Left lung (tissue), 10 donors: ENCODE measurements around the gene SORBS1. TPM values are rescaled to one million over a fixed set of nuclear protein-coding genes. Genes with fewer than 3 reads are reported as not detected.

ENCODE experiments used
- ATAC-seq: fragments of 200-7000 bp; cut with Tn5 transposase; one replicate; pipeline ENCODE4 v1.9.1; 2020; ENCODE audit warnings: moderate library complexity
- DNase-seq, 4 donors: peaks; one replicate each; pipeline ENCODE4 v3.0.0-alpha.2; 2013 to 2020
- H3K27ac ChIP-seq, 2 donors: fragments of 200-600 bp; sonication (generic) in 1 of 2; one replicate each; pipeline versions ENCODE4 v1.5.0 to v1.8.0; 2020 to 2021
- H3K27me3 ChIP-seq, 2 donors: fragments of 200-600 bp; sonication (generic) in 1 of 2; one replicate each; pipeline versions ENCODE4 v1.5.0 to v1.8.0; 2020 to 2021
- H3K36me3 ChIP-seq, 2 donors: fragments of 200-600 bp; sonication (generic) in 1 of 2; one replicate each; pipeline versions ENCODE4 v1.5.0 to v1.8.0; 2020 to 2021
- H3K4me1 ChIP-seq, 2 donors: fragments of 200-600 bp; one replicate each; pipeline ENCODE4 v1.8.0; 2021
- H3K4me3 ChIP-seq, 2 donors: fragments of 200-600 bp; sonication (generic) in 1 of 2; one replicate each; pipeline versions ENCODE4 v1.5.0 to v1.8.0; 2020 to 2021; ENCODE audit warnings: mild to moderate bottlenecking in 1 of 2
- H3K9me3 ChIP-seq, 2 donors: fragments of 200-600 bp; sonication (generic) in 1 of 2; one replicate each; pipeline versions ENCODE4 v1.5.0 to v1.8.0; 2020 to 2021
- intact Hi-C, 2 donors: fragments of 100-400 bp; cut with DNase I; formaldehyde crosslinking; loops; one replicate each; pipeline versions ENCODE4 v1.11.2 to v1.14.2; 2022
- polyA plus RNA-seq, 6 donors: library from polyadenylated mRNA; unstranded; fragments of 120-200 nt; gene quantifications; one replicate each; pipeline ENCODE4 v1.2.1, GENCODE V29; 2013; ENCODE audit not compliant: insufficient read length in 6 of 6
- total RNA-seq, 2 donors: library from RNA; stranded (reverse); fragmentation: NEBNext Ultra II Directional; extraction: Animal tissue kit (Norgen Biotek cat#: 25700); gene quantifications; one replicate each; pipeline ENCODE4 v1.2.1, GENCODE V29; 2021
- TF ChIP-seq, protein P1 (sequence below), 2 donors: fragments of 200-600 bp; sonication (generic) in 1 of 2; IDR thresholded peaks; one replicate each; pipeline versions ENCODE4 v1.5.0 to v1.8.0; 2021; ENCODE audit warnings: antibody characterized with exemption in 2 of 2
- donor health status: DM: no; HTN: yes; CAD: no.
- donor health status: DM: no; HTN: no; CAD: no.

Gene SORBS1
- total and polyA plus RNA-seq, 8 donors: 23.3 to 52.7 (median 36.4) TPM

DNA sequence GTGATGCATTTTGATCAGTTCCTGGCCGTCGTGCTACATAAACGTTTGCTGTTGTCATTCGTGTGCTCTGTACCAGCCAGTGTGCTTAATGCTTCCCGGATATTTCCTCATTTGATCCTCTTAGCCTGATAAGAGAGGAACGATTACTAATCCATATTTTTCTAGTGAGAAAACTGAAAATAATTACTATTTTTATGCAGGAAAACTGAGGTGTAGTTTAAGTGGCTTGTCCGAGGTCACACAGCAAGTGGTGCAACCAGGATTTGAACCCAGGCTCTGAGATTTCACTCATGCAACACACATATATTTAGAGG, 650 bp upstream of the SORBS1 start:
- intact Hi-C loops: no loop called here
- Histone ChIP-seq H3K36me3 (no peaks in the 10 kb centered on the region), H3K4me1 (peaks cover 0 to 26% of the 10 kb centered on the region in 2 donors), H3K27me3 (peaks cover 0 to 17% of the 10 kb centered on the region in 2 donors), H3K9me3 (no peaks in the 10 kb centered on the region), H3K27ac (peak overlapping the region; percentile 45 to 57), H3K4me3 (peak overlapping the region; percentile 16 to 78)
- DNase-seq: no peak
- no peak for ATAC-seq
- TF ChIP-seq, protein P1, sequence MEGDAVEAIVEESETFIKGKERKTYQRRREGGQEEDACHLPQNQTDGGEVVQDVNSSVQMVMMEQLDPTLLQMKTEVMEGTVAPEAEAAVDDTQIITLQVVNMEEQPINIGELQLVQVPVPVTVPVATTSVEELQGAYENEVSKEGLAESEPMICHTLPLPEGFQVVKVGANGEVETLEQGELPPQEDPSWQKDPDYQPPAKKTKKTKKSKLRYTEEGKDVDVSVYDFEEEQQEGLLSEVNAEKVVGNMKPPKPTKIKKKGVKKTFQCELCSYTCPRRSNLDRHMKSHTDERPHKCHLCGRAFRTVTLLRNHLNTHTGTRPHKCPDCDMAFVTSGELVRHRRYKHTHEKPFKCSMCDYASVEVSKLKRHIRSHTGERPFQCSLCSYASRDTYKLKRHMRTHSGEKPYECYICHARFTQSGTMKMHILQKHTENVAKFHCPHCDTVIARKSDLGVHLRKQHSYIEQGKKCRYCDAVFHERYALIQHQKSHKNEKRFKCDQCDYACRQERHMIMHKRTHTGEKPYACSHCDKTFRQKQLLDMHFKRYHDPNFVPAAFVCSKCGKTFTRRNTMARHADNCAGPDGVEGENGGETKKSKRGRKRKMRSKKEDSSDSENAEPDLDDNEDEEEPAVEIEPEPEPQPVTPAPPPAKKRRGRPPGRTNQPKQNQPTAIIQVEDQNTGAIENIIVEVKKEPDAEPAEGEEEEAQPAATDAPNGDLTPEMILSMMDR (IDR thresholded peaks at IDR 0.05): no peak

DNA sequence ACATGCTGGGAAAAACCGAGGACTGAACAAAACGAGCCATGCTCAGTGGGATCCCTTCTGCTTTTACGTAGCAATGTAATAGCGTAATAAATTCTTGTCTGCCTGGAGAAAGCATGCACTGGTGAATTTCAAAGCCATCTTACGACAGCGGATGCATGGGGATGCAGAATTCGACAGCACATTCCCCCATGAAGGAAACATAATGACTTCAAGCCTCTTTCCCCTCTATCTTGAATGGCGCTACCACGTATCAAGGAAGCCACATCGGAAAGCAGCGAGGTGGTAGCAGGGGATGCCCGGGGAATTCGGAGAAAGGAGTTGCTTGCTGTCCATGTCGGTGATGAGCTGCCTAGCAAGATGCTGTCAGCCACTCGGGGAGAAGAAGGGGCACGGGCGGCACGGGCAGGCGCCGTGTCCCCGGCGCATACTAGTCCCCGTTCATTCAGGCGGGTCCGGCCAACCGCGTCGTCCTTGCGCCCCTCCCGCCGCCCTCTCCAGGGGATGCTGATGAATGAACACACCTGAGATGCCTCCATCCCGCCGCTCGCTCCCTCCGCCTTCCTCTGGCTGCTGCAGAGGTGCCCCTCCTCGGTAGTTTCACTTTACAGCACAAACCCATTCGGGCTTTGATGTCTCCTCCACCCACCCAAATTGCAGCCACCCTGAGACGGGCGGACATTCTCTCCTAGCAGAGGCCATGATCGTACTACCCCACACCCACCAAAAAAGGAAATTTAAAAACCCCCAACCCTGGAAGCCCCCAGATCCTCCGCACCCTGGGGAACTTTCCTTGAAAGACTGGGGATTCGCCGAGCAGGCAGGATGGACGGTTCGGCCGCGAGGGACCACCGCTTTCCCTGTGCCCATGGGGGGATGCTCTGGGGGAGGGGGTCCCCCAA, 644 bp downstream of the SORBS1 start:
- TF ChIP-seq, protein P1 (IDR thresholded peaks at IDR 0.05): no peak
- Histone ChIP-seq H3K4me3 (peak overlapping the region; percentile 77 to 78), H3K4me1 (peaks cover 0 to 26% of the 10 kb centered on the region in 2 donors), H3K36me3 (no peaks in the 10 kb centered on the region), H3K27ac (peak overlapping the region; percentile 76 to 86), H3K27me3 (peaks cover 0 to 17% of the 10 kb centered on the region in 2 donors), H3K9me3 (no peaks in the 10 kb centered on the region)
- intact Hi-C loops: no loop called here
- DNase-seq: peak in 3 of 4 donors; percentile 30 to 87 (median 65)
- peak; percentile 34 for ATAC-seq

DNA sequence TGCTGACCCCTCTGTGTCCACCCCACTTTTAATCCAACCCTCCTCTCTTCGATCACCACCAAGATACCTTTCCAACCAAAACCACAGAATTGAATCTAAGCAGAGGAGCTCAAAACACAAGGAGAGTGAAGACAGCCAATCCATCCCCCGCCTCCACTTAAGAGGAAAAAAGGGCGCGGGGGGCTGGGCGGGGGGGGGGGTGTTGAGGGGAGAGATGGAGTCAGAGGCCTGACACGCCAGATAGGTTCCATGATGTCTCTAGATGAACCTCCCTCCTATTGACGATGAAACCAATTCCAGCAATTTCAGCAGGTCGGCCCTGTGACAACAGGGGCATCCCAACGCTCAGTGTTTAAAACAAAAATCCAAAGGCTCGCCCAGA, 1.3 kb downstream of the SORBS1 start:
- DNase-seq (no peak), ATAC-seq (no peak)
- Histone ChIP-seq H3K4me1 (peaks cover 0 to 26% of the 10 kb centered on the region in 2 donors), H3K27me3 (peaks cover 0 to 17% of the 10 kb centered on the region in 2 donors), H3K27ac (peak overlapping the region; percentile 76 to 86), H3K4me3 (peak overlapping the region; percentile 77 to 78), H3K36me3 (no peaks in the 10 kb centered on the region), H3K9me3 (no peaks in the 10 kb centered on the region)
- intact Hi-C loops: loop anchor here in 1 of 2 donors (10.0 kb wide), 1 partner anchor 75 kb away; no protein-coding TSS in a partner anchor
- TF ChIP-seq, protein P1 (IDR thresholded peaks at IDR 0.05): no peak

- no peak for ATAC-seq
- TF ChIP-seq, protein P1 (IDR thresholded peaks at IDR 0.05): no peak
These were observed 1.7 kb downstream of the SORBS1 start for GRCh38 chr10:95559471-95559870.

More at GRCh38 chr10:95559471-95559870, 1.7 kb downstream of the SORBS1 start:
- Histone ChIP-seq H3K4me3 (peak overlapping the region in 1 of 2 donors; percentile 78), H3K4me1 (peaks cover 0 to 26% of the 10 kb centered on the region in 2 donors), H3K27me3 (peaks cover 0 to 17% of the 10 kb centered on the region in 2 donors), H3K9me3 (no peaks in the 10 kb centered on the region), H3K27ac (peak overlapping the region; percentile 8 to 53), H3K36me3 (no peaks in the 10 kb centered on the region)
- no peak for DNase-seq
- intact Hi-C loops: loop anchor here in 1 of 2 donors (10.0 kb wide), 1 partner anchor 75 kb away; no protein-coding TSS in a partner anchor
